ENCODE data around the gene A4GNT.
"Not testable (repeated sequence)": the region's sequence is repeated elsewhere in the genome, so short reads cannot be mapped to it uniquely, and the experiment has no call there.

A4GNT gene

DNA sequence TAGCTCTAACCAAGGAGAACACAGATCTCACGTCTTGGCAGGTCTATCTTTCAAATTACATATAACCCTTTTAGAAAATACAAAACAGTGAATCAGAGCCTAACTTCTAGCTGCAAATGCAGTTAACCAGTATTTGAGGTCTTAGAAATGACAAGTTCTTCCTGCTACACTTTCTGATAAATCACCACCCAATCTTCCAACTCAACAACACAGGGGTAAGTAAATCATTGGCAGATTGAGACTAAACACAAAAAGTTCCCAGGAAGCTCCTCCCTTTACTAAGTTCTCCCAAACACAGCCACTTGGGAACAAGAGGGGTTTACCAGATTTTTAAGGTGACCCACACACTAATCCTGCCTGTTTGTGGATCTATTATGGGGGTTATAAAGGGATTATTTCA lies at the start of gene A4GNT:
Gene A4GNT, minus strand, starts transcription at position 152 of the 400 bp plus-strand sequence. CDS start 1,134 bp downstream, outside the sequence.
- no peak for DNase-seq

- DNase-seq: peak; percentile 53
These were observed 48.3 kb upstream of the A4GNT start for GRCh38 chr3:138180375-138181029.

DNA sequence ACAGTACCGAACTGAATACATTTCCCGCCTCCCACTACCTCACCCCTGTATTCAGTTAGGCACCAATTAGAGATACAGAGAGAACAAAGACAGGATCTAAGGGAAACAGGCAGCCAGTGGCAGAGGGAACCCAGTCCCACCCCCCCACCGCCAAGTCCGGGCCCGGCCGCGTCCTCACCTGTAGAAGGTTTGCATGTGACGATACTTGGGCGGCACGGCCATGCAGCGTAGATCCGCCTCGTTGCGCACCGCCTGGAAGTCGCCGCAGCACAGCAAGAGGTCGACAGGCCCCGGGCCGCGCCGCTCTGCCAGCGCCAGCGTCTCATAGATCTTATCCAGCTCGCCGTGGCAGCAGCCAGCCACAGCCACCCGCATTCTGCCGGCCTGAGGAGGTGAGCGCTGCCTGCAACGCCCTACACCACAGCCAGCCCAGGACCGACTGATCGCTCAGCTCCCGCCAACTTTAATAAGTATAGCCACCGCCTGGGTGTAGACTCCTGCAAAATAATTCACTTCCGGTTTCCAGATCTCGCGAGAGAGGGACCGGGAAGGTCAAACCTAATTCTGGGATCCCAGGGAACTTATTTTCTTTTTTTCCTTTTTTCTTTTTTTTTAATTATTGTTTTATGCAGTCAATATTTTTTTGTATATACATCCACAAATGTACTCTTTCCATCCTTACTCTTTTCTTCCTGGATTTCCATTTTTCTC lies 42.4 kb upstream of the A4GNT start, which contains the start of gene DBR1:
Gene DBR1, minus strand, starts transcription at position 501 of the 711 bp plus-strand sequence. Its CDS starts 126 bp downstream, at position 375.
- DNase-seq: peak; percentile 73

- no peak for DNase-seq
These were observed 41.7 kb upstream of the A4GNT start for GRCh38 chr3:138173769-138174420.

DNA sequence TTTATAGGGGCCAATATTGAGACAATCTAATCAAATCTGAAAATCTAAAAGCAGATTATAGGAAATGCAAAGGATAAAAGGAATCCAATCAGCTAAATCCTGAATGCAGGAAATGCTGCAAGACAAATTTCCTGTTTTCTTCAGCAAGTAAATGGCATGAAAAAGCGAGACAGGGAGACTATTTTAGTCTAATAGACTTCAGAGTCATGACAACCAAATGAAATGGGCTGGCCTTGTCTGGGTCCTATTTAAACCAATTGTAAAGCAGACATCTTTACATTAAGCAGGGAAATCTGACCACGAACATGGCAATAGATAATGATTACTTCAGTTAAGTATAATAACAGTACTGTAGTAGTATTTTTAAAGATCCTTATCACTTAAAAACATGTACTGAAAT lies 40.4 kb upstream of the A4GNT start:
- no peak for DNase-seq

DNA sequence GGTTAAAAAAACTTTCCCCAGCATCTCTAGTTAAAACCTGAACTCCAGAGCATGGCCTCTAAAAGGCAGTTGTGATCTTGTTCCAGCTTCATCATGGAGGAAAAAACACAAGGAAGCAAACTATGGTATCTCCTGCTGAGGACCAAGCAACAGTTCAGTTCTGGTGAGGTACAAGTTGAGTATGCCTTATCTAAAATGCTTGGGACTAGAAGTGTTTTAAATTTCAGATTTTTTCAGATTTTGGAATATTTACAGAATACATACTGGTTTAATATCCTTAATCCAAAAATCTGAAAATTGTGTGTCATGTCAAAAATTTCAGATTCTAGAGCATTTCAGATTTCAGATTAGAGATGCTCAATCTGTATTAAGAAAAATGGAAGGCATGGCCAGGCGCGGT lies 32.9 kb upstream of the A4GNT start:
- DNase-seq: no peak

DNA sequence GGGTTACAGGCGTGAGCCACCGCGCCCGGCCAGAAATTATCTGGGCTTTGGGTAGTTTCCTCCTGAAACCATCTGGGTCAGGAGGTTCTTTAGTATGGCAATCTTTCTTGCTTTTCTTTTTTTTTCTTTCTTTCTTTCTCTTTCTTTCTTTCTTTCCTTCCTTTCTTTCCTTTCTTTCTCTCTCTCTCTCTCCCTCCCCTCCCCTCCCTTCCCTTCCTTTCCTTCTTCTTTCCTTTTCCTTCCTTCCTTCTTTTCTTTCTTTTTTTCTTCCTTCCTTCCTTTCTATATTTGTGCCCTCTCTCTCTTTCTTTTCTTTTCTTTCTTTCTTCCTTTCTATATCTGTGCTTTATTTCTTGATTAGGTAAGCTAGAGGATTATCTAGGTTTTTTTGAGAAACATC lies 25.6 kb upstream of the A4GNT start:
- DNase-seq: no peak

DNA sequence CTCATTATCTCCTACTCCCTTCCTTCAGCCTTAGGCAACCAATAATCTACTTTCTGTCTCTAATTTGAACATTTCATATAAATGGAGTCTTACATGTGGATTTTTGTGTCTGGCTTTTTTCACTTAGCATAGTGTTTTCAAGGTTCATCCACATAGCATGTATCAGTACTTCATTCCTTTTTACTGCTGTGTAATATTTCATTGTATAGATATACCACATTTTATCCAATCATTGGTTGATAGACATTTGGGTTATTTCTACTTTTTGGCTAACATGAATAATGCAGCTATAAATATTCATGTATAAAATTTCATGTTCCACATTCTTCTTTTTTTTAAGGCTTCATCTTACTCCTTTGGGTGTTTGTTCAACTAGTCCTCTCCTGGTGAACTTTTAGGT lies 22.3 kb upstream of the A4GNT start:
- DNase-seq: no peak

DNA sequence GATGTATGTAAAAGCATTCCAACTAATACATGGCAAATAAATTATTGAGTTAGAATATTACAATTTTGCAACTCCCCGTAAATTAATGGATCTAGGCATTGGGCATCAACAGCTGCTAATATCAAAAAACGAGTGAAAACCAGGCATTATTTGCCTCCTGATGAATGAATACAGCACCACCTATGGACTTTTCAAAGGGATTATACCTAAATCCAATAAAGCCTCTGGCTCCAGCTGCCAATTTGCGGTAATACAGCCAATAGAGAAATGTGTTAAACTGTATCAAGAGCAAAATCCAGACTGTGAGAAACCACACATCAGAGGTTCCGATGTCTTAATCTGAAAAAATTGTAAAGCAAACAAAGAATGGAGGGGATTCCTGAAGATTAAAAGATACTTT lies 16.3 kb upstream of the A4GNT start:
- DNase-seq: peak; percentile 70

DNA sequence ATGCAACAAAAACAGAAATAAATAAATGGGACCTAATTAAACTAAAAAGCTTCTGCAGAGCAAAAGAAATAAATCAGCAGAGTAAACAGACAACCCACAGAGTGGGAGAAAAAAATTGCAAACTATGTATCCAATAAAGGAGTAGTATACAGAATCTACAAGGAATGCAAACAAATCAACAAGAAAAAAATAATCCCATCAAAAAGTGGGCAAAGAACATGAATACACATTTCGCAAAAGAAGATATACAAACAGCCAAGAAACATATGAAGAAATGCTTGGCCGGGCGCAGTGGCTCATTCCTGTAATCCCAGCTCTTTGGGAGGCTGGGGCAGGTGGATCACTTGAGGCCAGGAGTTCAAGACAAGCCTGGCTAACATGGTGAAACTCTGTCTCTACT lies 10.0 kb upstream of the A4GNT start:
- not testable (repeated sequence) for DNase-seq

GRCh38 chr3:138140940-138141339 lies 8.8 kb upstream of the A4GNT start:
- DNase-seq: no peak

DNA sequence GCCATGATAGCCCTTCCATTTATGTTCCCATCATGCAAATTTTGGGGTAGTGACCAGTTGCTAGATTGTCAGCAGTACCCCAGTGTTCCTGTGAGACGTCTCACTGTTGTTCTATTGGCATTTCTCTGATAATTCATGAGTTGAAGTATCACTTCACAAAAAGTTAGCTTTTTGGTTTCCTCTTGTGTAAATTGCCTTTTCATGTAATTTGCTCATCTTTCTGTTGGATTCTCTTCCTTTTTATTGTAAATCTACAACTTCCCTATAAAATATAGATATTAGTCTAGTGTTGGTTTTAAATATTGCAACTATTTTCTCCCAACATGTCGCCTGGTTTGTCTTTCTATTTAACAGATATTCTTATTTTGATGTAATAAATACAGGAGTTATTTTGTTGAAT lies 7.5 kb upstream of the A4GNT start:
- DNase-seq: no peak

DNA sequence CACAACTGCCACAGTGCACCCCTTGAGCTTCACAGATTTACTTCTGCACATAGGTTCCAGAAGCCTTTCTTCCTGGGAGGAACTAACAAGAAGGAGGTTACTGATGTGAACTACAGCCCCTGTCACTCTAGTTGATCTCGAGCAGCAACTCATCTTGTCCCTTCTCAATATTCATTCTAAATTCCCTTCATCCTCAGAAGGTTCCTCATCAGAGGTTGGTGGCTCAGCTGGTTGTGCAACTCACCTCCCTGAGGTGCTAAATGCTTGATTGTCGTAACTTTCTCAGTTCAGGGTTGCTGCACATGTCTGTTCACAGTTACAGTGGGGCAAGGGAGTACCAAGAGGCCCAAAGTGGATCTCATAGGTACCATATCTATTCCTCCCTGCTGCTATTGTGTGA lies 5.7 kb upstream of the A4GNT start:
- DNase-seq: no peak

- DNase-seq: no peak
These were observed 4.0 kb upstream of the A4GNT start for GRCh38 chr3:138136201-138136600.

GRCh38 chr3:138135833-138136194 lies 3.6 kb upstream of the A4GNT start:
- no peak for DNase-seq

DNA sequence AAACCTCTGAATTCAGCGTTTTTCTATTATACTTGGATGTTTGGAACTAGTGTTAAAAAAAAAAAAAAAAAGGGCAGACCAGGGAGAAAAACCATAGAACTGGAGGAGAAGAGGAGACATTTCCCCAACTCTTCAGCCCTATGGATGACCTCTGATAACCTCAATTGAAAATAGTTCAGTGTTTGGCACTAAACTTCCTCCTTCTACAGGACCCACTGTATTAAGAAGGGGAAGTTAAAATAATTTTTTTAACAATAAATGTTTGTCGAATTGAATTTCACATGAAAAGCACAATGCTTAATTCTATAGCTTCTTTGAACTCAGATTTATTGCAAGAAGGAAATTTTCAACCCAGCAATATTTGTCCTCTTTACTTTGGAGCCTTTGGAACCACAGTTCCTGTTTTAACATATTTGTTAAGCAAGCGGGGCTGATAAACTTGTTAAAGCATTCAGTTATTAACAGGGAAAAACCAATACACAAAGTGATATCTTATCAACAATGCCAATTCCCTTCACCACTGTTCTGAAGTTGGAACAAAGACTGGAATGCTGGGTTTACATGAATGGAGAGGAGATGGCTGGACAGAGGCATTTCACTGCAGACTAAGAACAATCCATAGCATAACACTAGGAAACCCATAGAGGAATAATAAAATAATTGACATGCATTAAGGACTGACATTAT lies 3.1 kb upstream of the A4GNT start:
- no peak for DNase-seq

- DNase-seq: no peak
These were observed 4.4 kb downstream of the A4GNT start for GRCh38 chr3:138127636-138128365.

- DNase-seq: no peak
These were observed 6.5 kb downstream of the A4GNT start for GRCh38 chr3:138125548-138126221.

DNA sequence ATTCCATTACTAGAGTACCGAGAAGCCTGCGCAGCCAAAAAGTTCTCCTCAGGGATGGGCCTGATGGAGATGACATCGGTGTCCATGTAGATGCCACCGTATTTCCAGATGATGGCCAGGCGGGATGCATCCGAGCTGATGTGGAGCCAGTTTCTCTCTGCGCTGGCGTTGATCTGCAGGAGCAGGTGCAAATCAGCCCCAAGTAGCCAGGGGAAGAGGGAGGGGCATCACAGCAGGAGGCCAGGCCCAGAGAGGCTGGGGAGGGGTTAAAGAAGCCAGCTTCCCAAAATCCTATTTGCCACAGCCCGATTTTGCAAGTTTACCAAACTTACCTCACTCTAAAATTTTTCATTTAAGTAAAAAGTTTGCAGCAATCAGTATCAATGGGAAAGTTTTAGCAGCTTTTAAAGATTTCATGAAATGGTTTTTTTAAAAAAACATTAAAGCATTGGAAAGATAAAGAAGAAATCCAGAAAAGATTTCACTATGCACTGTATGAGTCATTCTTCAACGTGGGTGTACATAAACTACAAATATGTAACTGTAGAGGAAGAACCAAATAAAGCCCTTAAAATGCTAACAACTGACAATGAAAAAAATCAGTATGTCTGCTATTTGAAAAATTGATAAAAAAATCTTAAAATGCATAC lies 7.4 kb downstream of the A4GNT start:
- DNase-seq: no peak

GRCh38 chr3:138124188-138124587 lies 8.0 kb downstream of the A4GNT start:
- DNase-seq: no peak

DNA sequence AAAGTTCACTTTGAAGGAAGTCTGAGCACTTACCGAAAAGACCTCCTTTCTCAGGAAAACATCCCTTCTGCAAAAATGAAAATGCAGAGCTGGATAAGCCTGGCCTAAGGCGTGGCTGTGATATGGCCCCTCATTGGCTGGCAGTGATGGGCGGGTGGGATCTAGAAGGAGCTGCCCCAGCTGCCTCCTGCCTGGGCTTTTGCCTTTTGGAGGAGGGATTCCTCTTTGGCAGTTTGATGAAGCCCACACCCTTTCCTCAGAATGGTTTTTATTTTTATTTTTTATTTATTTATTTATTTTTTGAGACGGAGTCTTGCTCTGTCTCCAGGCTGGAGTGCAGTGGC lies 12.8 kb downstream of the A4GNT start:
- DNase-seq: no peak
